ENCODE measurements around the gene FXYD3.
A peak's percentile ranks its signal among the peaks of the same experiment; 100 is the strongest.

Gene FXYD3

GRCh38 chr19:35090160-35090505 is 25.5 kb upstream of the FXYD3 start:
- Histone ChIP-seq H4K20me1 (ENCODE audit: insufficient read depth) (no peaks in the 10 kb centered on the region), H2AFZ (ENCODE audit: low read depth) (no peak overlapping the region), H3K36me3 (ENCODE audit: insufficient read depth) (no peaks in the 10 kb centered on the region), H3K4me1 (ENCODE audit: low read depth, poor library complexity, severe bottlenecking) (no peaks in the 10 kb centered on the region), H3K27me3 (ENCODE audit: insufficient read depth, low read depth) (peaks cover 30% of the 10 kb centered on the region; the same call in 1 of the 2 replicates), H3K4me2 (no peak overlapping the region), H3K4me3 (IDR thresholded peaks at IDR 0.05; ENCODE audit: insufficient read depth, low read depth, low read length) (no peak overlapping the region), H3K9ac (no peak overlapping the region), H3K27ac (no peak overlapping the region), H3K79me2 (ENCODE audit: insufficient read depth, low read depth) (no peaks in the 10 kb centered on the region)
- TF ChIP-seq, protein P1, sequence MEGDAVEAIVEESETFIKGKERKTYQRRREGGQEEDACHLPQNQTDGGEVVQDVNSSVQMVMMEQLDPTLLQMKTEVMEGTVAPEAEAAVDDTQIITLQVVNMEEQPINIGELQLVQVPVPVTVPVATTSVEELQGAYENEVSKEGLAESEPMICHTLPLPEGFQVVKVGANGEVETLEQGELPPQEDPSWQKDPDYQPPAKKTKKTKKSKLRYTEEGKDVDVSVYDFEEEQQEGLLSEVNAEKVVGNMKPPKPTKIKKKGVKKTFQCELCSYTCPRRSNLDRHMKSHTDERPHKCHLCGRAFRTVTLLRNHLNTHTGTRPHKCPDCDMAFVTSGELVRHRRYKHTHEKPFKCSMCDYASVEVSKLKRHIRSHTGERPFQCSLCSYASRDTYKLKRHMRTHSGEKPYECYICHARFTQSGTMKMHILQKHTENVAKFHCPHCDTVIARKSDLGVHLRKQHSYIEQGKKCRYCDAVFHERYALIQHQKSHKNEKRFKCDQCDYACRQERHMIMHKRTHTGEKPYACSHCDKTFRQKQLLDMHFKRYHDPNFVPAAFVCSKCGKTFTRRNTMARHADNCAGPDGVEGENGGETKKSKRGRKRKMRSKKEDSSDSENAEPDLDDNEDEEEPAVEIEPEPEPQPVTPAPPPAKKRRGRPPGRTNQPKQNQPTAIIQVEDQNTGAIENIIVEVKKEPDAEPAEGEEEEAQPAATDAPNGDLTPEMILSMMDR (conservative IDR thresholded peaks at IDR 0.05; ENCODE audit: low read depth, low read length), result no peak; the same call in 1 of the 2 replicates

GRCh38 chr19:35090506-35091214 is 25.0 kb upstream of the FXYD3 start:
- no peak overlapping the region for H3K4me3 ChIP-seq (IDR thresholded peaks at IDR 0.05; ENCODE audit: insufficient read depth, low read depth, low read length)
- no peak overlapping the region for H3K9ac ChIP-seq
- TF ChIP-seq, protein P1 (conservative IDR thresholded peaks at IDR 0.05; ENCODE audit: low read depth, low read length), result 0 out of 2 replicates have a peak, but pooled peaks have one; percentile 43
- H2AFZ ChIP-seq (ENCODE audit: low read depth), result no peak overlapping the region
- H3K27me3 ChIP-seq (ENCODE audit: insufficient read depth, low read depth), result peaks cover 27% of the 10 kb centered on the region; the same call in 1 of the 2 replicates
- no peak overlapping the region for H3K27ac ChIP-seq
- no peaks in the 10 kb centered on the region for H4K20me1 ChIP-seq (ENCODE audit: insufficient read depth)
- no peak overlapping the region for H3K4me2 ChIP-seq
- no peaks in the 10 kb centered on the region for H3K4me1 ChIP-seq (ENCODE audit: low read depth, poor library complexity, severe bottlenecking)
- no peaks in the 10 kb centered on the region for H3K36me3 ChIP-seq (ENCODE audit: insufficient read depth)
- H3K79me2 ChIP-seq (ENCODE audit: insufficient read depth, low read depth), result no peaks in the 10 kb centered on the region

DNA sequence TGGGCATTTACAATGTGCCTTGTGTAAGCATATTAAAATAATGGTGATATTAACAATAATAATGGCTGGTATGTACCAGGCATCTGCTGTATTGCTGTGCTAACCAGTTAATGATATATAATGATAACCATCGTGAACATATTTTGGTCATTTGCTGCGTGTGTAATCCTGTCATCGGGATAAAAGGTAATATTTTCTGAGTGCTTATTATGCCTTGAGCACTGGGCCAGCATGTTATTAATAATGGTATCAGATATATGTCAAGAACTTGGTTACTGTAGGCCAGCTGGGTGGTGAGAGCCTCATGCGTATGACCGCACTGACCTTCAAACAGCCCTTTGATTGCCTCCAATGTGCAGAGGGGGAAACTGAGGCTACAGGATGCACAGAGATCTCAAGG is 22.2 kb upstream of the FXYD3 start:
- TF ChIP-seq, protein P1 (conservative IDR thresholded peaks at IDR 0.05; ENCODE audit: low read depth, low read length), result no peak
- H3K27me3 ChIP-seq (ENCODE audit: insufficient read depth, low read depth), result peaks cover 12% of the 10 kb centered on the region; the same call in 1 of the 2 replicates
- H4K20me1 ChIP-seq (ENCODE audit: insufficient read depth), result no peaks in the 10 kb centered on the region
- H3K4me1 ChIP-seq (ENCODE audit: low read depth, poor library complexity, severe bottlenecking), result no peaks in the 10 kb centered on the region
- H3K36me3 ChIP-seq (ENCODE audit: insufficient read depth), result no peaks in the 10 kb centered on the region
- no peak overlapping the region for H3K9ac ChIP-seq
- no peak overlapping the region for H3K4me2 ChIP-seq
- H2AFZ ChIP-seq (ENCODE audit: low read depth), result no peak overlapping the region
- no peak overlapping the region for H3K4me3 ChIP-seq (IDR thresholded peaks at IDR 0.05; ENCODE audit: insufficient read depth, low read depth, low read length)
- no peaks in the 10 kb centered on the region for H3K79me2 ChIP-seq (ENCODE audit: insufficient read depth, low read depth)
- H3K27ac ChIP-seq, result no peak overlapping the region

DNA sequence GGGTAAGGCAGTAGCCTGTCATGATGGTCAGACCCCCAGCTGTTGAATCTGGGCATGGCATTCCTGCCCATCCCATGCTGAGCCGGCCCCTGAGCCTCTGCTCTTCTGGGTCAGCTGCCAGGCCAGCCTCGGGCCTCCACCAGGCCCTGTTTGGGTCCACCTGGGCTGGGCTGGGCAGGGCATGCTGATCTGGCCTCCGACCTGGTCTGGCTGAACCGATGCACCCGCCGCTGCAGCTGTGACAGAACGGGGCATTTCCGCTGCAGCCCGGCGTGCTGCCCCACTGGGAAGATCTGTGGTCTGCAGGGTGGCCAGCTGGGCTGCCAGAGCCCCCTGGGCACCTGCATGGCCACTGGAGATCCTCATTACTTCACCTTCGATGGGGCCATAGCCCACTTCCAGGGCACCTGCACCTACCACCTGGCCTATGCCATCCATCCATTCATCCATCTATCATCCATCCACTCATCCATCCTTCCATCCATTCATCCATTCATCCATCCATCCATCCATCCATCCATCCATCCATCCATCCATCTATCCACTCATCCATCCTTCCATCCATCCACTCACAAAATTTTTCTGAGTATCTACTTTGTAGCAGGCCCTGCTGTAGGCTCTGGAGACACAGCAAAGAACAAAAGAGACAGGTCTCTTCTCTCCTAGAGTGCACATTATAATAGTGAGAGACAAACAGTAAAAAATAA is 21.5 kb upstream of the FXYD3 start:
- no peak overlapping the region for H3K27ac ChIP-seq
- no peaks in the 10 kb centered on the region for H4K20me1 ChIP-seq (ENCODE audit: insufficient read depth)
- peaks cover 12% of the 10 kb centered on the region; the same call in 1 of the 2 replicates for H3K27me3 ChIP-seq (ENCODE audit: insufficient read depth, low read depth)
- TF ChIP-seq, protein P1 (conservative IDR thresholded peaks at IDR 0.05; ENCODE audit: low read depth, low read length), result no peak
- H3K79me2 ChIP-seq (ENCODE audit: insufficient read depth, low read depth), result no peaks in the 10 kb centered on the region
- H3K4me1 ChIP-seq (ENCODE audit: low read depth, poor library complexity, severe bottlenecking), result no peaks in the 10 kb centered on the region
- H3K4me2 ChIP-seq, result no peak overlapping the region
- no peak overlapping the region for H3K9ac ChIP-seq
- H2AFZ ChIP-seq (ENCODE audit: low read depth), result no peak overlapping the region
- H3K36me3 ChIP-seq (ENCODE audit: insufficient read depth), result no peaks in the 10 kb centered on the region
- H3K4me3 ChIP-seq (IDR thresholded peaks at IDR 0.05; ENCODE audit: insufficient read depth, low read depth, low read length), result no peak overlapping the region
